Natural killer cell treated with Interleukin-12 subunit alpha and Interleukin-12 subunit beta and Interleukin-15 and Interleukin-18, amount 100 ng/mL, for 72 hours (primary cell): ENCODE measurements around the gene PRPH. TPM values are rescaled to one million over a fixed set of nuclear protein-coding genes. Genes with fewer than 3 reads are reported as not detected.
A peak's percentile ranks its signal among the peaks of the same experiment; 100 is the strongest.

ENCODE experiments used
- ATAC-seq, 2 donors: fragments of 150-1000 bp; cut with Tn5 transposase in 1 of 2; sonication (Bioruptor Pico), chemical (Tn5 transposase) in 1 of 2; 2 replicates each; pipeline ENCODE4 v1.10.0; 2021
- DNase-seq: peaks from one replicate; pipeline ENCODE4 v3.0.0; 2022; ENCODE audit warnings: low spot score
- H3K27ac Mint-ChIP-seq, 2 donors: 1 replicate in 1 of 2; 2 replicates in 1 of 2; pipeline ENCODE4 v1.8.0; 2022; ENCODE audit warnings: mixed read lengths in 2 of 2, mild to moderate bottlenecking in 1 of 2, moderate library complexity in 1 of 2
- H3K27me3 Mint-ChIP-seq, 2 donors: 1 replicate in 1 of 2; 2 replicates in 1 of 2; pipeline ENCODE4 v1.8.0; 2022; ENCODE audit warnings: mixed read lengths in 2 of 2
- H3K36me3 Mint-ChIP-seq: one replicate; pipeline ENCODE4 v1.8.0; 2022; ENCODE audit warnings: mixed read lengths
- H3K4me1 Mint-ChIP-seq, 2 donors: 1 replicate in 1 of 2; 2 replicates in 1 of 2; pipeline ENCODE4 v1.8.0; 2022; ENCODE audit warnings: low read depth in 2 of 2, mixed read lengths in 2 of 2, mild to moderate bottlenecking in 1 of 2
- H3K4me3 Mint-ChIP-seq: one replicate; pipeline ENCODE4 v1.8.0; 2022; ENCODE audit warnings: mixed read lengths
- H3K9me3 Mint-ChIP-seq: 2 replicates; pipeline ENCODE4 v1.8.0; 2022; ENCODE audit warnings: mixed read lengths
- total RNA-seq, 2 donors: library from RNA; stranded (reverse); gene quantifications; one replicate each; pipeline ENCODE4 v1.2.3, GENCODE V29; 2022

PRPH gene
- total RNA-seq, 2 donors from 2014 or later: not detected

DNA sequence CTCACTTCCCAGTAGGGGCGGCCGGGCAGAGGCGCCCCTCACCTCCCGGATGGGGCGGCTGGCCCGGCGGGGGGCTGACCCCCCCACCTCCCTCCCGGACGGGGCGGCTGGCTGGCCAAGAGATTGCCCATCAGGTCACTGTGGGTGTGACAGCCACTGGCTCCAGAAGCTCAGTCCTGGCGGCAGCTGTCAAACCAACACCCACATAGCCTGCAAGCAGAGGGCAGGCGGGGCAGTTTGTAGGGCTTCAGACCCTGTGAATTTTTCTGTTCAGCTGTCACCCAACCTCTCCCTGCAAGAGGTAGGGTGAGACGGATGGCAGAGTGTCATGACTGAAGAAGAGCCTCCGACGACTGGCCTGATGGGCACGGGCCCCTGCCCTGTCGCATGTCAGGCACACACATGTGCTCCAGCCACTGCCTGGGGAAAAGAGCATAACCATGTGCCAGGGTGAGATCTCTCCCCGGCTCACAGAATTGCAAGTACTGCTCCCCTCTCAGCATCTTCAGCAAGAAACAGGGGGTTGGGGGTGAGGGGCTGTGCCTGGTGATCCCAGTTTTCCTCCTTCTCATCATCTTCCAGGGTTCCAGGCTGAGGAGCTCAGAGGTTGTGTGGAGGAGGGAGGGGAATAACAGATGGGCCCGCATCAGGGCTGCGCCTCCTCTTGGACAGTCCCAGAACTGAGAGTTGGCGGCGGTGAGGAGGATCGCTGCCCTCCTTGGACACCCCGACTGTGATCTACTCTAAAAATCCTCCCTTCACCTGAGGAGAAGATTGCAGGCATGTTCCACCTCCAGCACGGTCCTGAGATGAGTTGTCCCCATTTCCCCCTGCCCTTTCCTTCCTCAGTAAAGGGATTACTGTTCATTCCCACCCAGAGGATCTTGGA, 11.2 kb upstream of the PRPH start:
- DNase-seq: no peak
- no peak overlapping the region for H3K27ac Mint-ChIP-seq

DNA sequence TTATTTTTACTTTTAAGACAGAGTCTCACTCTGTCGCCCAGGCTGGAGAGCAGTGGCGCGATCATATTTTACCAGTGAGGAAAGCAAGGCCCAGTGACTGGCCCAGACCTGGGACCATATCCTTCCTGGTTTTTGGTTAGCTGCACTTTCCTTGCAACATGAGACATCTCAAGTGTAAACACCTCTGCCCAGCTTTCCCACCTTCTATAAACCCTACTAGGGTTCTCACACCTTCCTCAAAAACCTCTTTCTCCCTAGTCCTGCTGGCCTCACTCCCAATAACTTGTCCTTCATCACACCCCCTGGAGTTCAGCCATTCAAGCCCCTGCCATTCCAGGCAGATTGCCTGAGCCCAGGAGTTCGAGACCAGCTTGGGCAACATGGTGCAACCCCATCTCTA, 10.3 kb upstream of the PRPH start:
- peaks cover 26 to 31% of the 10 kb centered on the region in 2 donors for H3K27me3 Mint-ChIP-seq

More for the DNA sequence above, 11.2 kb upstream of the PRPH start:
- Mint-ChIP-seq H3K4me3 (no peak overlapping the region), H3K9me3 (no peaks in the 10 kb centered on the region), H3K27me3 (peaks cover 24 to 31% of the 10 kb centered on the region in 2 donors), H3K4me1 (no peaks in the 10 kb centered on the region), H3K36me3 (no peaks in the 10 kb centered on the region)
- no peak for ATAC-seq

DNA sequence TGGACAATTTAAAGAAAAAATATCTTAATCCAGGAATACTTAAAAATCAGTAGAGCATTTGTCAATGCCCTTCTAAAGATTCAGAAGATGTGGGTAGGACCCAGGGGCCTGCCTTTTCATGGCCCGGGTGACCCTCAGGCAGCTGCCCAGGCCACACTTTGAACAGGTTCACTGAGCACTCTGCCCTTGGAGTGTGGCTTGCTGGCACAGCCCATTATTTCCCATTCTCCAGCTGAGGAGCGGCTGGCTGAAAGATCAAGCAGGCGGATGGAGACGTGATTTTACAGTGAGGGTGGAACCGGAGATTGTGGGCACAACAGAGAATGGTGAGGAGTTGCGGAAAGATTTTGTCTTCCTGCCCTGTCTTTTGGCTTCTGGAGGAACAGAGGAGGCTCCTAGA, 7.1 kb upstream of the PRPH start:
- DNase-seq (no peak), ATAC-seq (no peak)
- Mint-ChIP-seq H3K27me3 (peaks cover 34% of the 10 kb centered on the region in 2 donors), H3K36me3 (no peaks in the 10 kb centered on the region), H3K4me1 (no peaks in the 10 kb centered on the region), H3K27ac (no peak overlapping the region), H3K9me3 (no peaks in the 10 kb centered on the region), H3K4me3 (no peak overlapping the region)

More for the DNA sequence above, 10.3 kb upstream of the PRPH start:
- no peak overlapping the region for H3K27ac Mint-ChIP-seq
- ATAC-seq (no peak), DNase-seq (no peak)
- H3K4me1 Mint-ChIP-seq: no peaks in the 10 kb centered on the region
- H3K36me3 Mint-ChIP-seq: no peaks in the 10 kb centered on the region
- H3K9me3 Mint-ChIP-seq: no peaks in the 10 kb centered on the region
- H3K4me3 Mint-ChIP-seq: no peak overlapping the region

DNA sequence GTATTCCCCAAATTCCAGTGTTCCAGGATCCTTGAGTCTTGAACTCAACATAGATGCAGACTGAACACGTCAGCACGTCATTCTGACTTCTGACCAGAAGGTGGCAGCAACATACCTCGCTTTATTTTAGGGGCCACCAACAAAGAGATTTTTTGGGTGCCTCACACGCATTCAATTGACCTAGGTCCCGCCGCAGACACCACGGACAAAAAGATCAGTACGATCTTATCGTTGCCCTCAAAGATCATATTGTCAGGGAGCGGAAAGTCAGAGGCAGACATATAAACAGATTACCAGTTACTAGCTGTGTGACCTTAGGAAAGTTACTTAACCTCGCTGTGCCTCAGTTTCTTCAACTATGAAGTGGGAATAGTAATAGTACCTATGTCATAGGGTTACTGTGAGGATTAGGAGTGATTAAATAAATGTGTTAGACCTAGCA, 6.5 kb upstream of the PRPH start:
- Mint-ChIP-seq H3K4me1 (no peaks in the 10 kb centered on the region), H3K9me3 (no peaks in the 10 kb centered on the region), H3K27me3 (peaks cover 34% of the 10 kb centered on the region in 2 donors), H3K4me3 (no peak overlapping the region), H3K27ac (no peak overlapping the region), H3K36me3 (no peaks in the 10 kb centered on the region)
- DNase-seq: no peak
- ATAC-seq: peak in 1 of 2 donors; percentile 51

DNA sequence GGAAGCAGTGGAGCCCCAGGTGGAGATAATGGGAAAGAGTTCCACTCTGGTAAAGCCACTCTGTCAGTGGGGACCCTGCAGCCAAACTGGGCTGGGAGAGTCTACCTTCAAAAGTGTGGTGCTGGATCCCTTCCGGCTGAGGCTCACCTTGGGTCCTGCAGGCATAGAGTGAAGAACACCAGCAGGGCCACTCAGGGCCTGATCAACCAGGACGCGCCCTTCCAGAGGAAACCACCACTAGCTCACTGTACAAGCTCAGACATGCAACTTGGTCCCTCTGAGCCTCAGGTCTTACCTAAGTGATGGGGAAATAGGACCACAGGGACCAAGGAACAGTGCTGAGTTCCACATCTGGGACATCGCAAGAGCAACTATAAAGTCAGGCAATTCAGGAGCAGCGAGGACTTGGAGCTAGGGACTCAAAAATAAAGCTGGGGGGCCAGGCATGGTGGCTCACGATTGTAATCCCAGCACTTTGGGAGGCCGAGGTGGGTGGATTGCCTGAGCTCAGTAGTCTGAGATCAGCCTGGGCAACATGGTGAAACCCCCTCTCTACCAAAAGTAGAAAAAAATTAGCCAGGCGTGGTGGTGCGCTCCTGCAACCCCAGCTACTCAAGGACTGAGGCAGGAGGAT, 5.9 kb upstream of the PRPH start:
- Mint-ChIP-seq H3K9me3 (no peaks in the 10 kb centered on the region), H3K36me3 (no peaks in the 10 kb centered on the region)
- no peak for ATAC-seq

DNA sequence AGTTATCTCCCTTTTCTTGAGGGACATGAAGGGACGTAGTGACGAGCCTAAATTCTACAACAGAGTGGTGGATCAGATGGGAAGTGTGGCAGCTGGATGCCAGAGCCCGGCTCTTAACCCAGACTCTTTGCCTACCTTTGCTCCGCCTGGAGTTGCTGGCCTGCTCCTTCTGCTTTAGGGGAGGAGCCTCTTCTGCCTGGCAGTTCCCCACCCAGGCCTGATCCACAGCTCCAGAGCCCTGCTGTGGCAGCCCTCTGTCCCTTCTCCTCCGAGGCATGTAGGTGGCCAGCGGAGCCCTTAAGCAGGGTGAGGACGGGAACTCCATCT, 2.3 kb upstream of the PRPH start:
- Mint-ChIP-seq H3K27ac (no peak overlapping the region), H3K9me3 (no peaks in the 10 kb centered on the region), H3K27me3 (peaks cover 19 to 31% of the 10 kb centered on the region in 2 donors), H3K4me1 (no peaks in the 10 kb centered on the region), H3K36me3 (no peaks in the 10 kb centered on the region), H3K4me3 (no peak overlapping the region)
- no peak for DNase-seq
- no peak for ATAC-seq

More for the DNA sequence above, 5.9 kb upstream of the PRPH start:
- H3K27ac Mint-ChIP-seq: no peak overlapping the region
- DNase-seq: no peak
- H3K4me1 Mint-ChIP-seq: no peaks in the 10 kb centered on the region
- H3K27me3 Mint-ChIP-seq: peaks cover 34% of the 10 kb centered on the region in 2 donors
- H3K4me3 Mint-ChIP-seq: no peak overlapping the region

DNA sequence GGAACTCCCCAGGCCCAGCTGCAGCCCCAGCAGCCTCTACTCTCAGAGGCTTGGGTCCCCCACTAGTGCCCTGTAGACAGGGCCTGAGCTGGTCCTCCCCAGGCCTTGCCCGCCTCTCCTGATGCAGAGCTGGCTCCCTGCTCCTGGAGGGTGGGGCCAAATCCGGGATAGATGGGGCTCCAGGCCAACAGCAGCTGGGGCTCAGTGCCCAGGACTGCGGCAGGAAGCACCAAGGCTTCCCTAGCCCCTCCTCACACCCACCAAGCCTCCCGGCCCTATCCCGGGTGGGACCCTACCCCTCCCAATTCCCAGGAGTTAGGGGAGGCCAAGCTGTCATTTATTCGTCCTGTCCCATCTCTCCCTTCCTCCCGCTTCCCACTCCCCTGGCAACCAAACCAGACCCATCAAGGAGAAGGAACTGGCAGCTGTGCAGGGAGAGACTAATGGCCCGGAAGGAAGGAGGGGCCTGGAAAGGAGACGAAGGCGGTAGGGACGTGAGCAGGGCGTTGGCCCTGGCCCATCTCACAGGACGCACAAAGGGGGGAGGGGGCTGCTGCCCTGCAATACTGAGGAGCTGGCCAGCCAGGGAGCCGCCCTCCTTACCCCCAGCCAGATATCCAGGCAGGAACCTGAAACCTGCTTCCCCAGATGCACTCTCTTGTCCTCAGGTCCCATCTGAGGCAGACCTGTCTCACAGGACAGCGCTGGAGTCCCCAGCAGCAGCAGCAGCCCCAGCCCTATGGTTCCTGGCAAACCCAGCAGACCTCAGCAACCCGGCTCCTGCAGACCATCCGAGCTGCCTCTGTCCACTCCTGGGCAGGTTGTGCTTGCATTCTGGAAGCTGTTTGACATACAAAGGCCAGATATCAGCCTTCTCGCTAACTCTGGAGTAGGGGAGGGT, 1.6 kb upstream of the PRPH start:
- Mint-ChIP-seq H3K9me3 (no peaks in the 10 kb centered on the region), H3K4me1 (no peaks in the 10 kb centered on the region), H3K4me3 (no peak overlapping the region), H3K36me3 (no peaks in the 10 kb centered on the region), H3K27ac (no peak overlapping the region), H3K27me3 (peaks cover 19 to 31% of the 10 kb centered on the region in 2 donors)
- DNase-seq (no peak), ATAC-seq (no peak)

DNA sequence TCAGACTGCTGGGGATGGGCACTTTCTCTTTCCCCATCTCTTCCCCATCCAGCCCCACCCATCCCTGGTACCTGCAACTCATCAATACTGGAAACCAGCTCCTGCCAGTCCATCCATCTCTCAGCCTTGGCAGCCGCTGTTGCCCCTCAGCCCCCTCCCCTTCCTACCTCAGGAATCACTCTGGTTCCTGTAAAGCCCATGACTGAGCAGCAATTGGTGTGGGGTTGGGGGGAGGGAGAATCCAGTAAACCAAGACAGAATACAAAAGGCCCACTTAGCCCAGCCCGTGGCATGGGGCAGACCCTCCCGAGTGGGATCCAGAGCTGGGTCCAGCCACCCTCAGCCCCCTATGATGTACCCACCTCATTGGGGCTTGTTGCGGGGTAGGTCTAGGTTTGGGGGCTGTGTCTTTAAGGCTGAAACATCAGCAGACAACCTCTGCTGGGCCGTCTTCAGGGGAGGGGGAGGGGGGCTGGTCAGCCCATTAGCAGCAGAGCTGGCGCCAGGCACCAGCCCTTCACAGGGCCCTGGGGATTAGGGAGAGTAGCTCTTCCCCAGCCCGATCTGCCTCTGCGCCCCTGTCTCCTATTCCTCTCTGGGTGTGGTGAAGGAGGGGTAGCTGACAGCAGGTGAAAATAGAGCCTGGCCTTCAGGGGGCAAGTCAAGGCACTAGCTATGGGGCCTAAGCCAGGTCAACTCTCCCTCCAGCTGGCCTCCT, 702 bp upstream of the PRPH start:
- no peak overlapping the region for H3K27ac Mint-ChIP-seq
- H3K4me1 Mint-ChIP-seq: no peaks in the 10 kb centered on the region
- DNase-seq: no peak
- no peak for ATAC-seq
- peaks cover 25 to 33% of the 10 kb centered on the region in 2 donors for H3K27me3 Mint-ChIP-seq
- H3K36me3 Mint-ChIP-seq: no peaks in the 10 kb centered on the region
- H3K9me3 Mint-ChIP-seq: no peaks in the 10 kb centered on the region
- no peak overlapping the region for H3K4me3 Mint-ChIP-seq

DNA sequence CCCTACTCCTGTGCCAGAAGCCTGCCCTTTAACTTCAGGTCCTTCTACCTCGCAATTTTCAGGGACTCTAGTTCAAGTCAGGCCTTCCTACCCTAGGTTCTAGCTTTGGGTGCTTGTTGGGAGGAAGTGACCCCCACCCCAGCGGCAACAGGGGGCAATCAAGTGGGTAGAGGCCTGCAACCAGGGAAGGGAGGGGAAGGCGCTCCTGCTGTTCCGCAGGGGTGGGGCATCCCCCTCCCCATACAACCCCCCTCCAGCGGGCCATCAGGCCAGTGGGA, 204 bp upstream of the PRPH start:
- peaks cover 25 to 33% of the 10 kb centered on the region in 2 donors for H3K27me3 Mint-ChIP-seq
- no peak overlapping the region for H3K4me3 Mint-ChIP-seq
- no peaks in the 10 kb centered on the region for H3K36me3 Mint-ChIP-seq
- ATAC-seq (no peak), DNase-seq (no peak)
- H3K4me1 Mint-ChIP-seq: no peaks in the 10 kb centered on the region
- H3K27ac Mint-ChIP-seq: no peak overlapping the region
- H3K9me3 Mint-ChIP-seq: no peaks in the 10 kb centered on the region

DNA sequence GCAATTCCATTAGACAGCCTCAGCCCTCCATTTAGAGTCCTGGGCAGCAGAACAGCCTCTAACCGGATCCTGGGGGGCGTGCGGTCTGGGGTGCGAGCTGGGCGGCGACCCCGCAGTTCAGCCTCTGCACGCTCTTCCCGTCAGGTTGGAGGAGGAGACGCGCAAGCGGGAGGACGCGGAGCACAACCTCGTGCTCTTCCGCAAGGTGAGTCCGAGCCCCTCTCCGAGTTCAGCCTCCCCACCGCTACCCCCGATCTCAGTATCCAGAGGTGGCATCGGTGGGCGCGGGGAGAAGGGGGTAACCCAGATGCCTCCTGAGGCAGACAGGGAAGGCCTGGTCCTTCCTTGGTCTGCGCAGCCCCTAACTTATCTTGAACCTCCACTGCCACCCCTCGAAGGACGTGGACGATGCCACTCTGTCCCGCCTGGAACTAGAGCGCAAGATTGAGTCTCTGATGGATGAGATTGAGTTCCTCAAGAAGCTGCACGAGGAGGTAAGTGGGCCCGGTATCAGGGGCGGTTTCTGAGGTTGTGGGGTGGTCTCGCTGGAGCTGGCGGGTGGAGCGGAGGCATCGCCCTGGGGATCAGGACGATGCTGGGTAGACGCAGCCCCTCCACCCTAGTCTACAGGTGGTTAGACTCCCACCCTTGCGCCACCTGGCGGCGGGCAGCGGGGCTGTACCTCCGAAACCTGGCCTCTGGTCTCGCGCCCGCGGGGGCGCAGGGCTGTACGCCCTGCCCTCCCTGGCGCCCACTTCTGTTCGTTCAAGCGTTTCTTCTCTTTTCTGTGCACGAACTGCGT, 1.3 kb downstream of the PRPH start:
- H3K9me3 Mint-ChIP-seq: no peaks in the 10 kb centered on the region
- peak overlapping the region; percentile 32 for H3K4me3 Mint-ChIP-seq
- ATAC-seq: peak; percentile 59 to 68

DNA sequence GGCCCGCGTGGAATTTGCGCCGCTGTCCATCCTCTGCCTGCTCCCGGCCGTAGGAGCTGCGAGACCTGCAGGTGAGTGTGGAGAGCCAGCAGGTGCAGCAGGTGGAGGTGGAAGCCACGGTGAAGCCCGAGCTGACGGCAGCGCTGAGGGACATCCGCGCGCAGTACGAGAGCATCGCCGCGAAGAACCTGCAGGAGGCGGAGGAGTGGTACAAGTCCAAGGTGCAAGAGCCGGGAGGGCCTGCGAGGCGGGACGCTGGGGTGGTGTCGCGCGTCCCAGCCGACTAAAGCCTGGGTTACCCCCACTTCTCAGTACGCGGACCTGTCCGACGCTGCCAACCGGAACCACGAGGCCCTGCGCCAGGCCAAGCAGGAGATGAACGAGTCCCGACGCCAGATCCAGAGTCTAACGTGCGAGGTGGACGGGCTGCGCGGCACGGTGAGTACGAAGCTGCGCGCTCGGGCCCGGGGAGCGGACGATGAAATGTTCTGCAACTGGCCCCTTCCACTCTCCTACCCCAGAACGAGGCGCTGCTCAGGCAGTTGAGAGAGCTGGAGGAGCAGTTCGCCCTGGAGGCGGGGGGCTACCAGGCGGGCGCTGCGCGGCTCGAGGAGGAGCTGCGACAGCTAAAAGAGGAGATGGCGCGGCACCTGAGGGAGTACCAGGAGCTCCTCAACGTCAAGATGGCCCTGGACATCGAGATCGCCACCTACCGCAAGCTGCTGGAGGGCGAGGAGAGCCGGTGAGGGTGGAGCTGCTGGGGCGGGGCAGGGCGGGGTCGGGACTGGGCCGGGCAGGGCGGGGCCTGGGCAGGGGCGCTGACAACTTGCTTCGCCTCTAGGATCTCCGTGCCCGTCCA, 2.1 kb downstream of the PRPH start:
- Mint-ChIP-seq H3K36me3 (no peaks in the 10 kb centered on the region), H3K27me3 (peaks cover 17 to 29% of the 10 kb centered on the region in 2 donors), H3K9me3 (no peaks in the 10 kb centered on the region), H3K4me3 (peak overlapping the region; percentile 32), H3K4me1 (peaks cover 5% of the 10 kb centered on the region in 2 donors), H3K27ac (no peak overlapping the region)
- ATAC-seq: peak in 1 of 2 donors; percentile 61
- DNase-seq: no peak

More for the DNA sequence above, 1.3 kb downstream of the PRPH start:
- peaks cover 25 to 30% of the 10 kb centered on the region in 2 donors for H3K27me3 Mint-ChIP-seq
- H3K4me1 Mint-ChIP-seq: no peaks in the 10 kb centered on the region
- no peak overlapping the region for H3K27ac Mint-ChIP-seq
- no peak for DNase-seq
- no peaks in the 10 kb centered on the region for H3K36me3 Mint-ChIP-seq

DNA sequence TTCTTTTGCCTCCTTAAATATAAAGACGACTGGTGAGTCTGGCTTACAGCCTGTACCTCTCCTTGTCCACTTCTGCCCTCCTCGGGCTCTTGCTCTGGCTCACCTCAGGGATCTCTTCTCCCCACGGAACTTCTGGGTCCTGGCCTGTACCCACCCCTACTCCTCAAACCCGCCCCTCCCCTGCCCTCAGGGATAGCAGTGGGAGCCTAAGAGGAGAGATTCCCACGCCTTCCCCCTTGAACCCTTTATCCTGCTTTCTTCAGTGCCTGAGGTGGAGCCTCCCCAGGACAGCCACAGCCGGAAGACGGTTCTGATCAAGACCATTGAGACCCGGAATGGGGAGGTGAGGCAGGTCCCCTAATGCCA, 2.7 kb downstream of the PRPH start:
- ATAC-seq: no peak
- Mint-ChIP-seq H3K4me3 (no peak overlapping the region), H3K4me1 (peaks cover 5% of the 10 kb centered on the region in 2 donors), H3K36me3 (no peaks in the 10 kb centered on the region), H3K27me3 (peaks cover 19 to 30% of the 10 kb centered on the region in 2 donors), H3K9me3 (no peaks in the 10 kb centered on the region), H3K27ac (no peak overlapping the region)
- no peak for DNase-seq
